H4 (cell line): ENCODE measurements around the gene SPNS3. TPM values are rescaled to one million over a fixed set of nuclear protein-coding genes. Genes with fewer than 3 reads are reported as not detected.
A peak's percentile ranks its signal among the peaks of the same experiment; 100 is the strongest.

ENCODE experiments used
- DNase-seq: peaks from one replicate; pipeline ENCODE4 v3.0.0-alpha.2; 2015; ENCODE audit warnings: low spot score
- total RNA-seq: library from RNA; depleted of rRNA; stranded (reverse); fragments of >200 nt; shearing (Covaris generic); gene quantifications from 2 replicates; pipeline ENCODE4 v1.2.3, GENCODE V29; 2014; rRNA removed

Gene SPNS3
- total RNA-seq, 1 experiment from 2014 or later: 0.04 TPM

GRCh38 chr17:4529533-4530152 is 95.9 kb downstream of the SPNS3 start:
- DNase-seq: no peak

DNA sequence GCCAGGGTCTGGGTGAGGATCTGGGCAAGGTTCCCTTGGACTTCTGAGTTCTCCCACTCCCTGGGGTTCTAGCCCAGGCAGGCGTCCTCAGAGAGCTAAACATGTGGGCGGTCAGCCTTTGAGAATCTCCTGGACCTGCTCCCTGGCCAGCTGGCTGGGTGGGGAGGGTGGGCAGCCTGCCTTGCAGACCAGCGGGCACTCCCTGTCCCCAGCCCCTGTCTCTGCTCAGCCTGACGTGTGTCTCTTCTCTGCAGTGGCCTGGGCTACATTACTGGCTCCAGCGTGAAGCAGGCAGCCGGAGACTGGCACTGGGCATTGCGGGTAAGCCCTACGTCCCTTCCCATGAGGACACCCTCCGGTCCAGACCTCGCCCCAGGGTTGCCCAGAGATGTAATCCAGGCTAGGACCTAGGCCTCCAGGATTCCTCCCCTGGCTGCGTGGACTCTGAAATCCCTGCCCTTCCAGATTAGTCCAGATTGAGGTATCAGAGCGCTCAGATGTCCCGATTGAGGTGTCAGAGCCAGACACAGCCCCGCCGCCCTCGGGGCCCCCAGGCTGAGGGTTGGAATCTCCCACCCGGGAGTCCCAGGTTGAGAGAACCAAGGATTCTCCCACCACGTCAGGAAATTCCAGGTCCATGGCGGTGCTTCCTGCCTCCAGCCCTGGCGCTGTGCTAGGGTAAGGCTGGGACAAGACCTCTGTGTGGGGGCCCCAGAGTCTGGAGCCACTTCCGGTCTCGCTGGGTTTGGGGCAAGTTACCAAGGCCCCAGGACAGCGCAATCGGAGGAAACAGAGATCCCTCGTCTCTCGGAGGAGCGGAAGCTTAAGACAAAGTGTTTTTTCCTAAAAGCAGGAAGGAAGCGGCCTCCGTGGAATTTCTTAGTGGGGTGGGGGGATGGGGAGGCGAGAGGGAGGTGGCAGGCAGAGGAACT is 97.3 kb downstream of the SPNS3 start:
- no peak for DNase-seq

DNA sequence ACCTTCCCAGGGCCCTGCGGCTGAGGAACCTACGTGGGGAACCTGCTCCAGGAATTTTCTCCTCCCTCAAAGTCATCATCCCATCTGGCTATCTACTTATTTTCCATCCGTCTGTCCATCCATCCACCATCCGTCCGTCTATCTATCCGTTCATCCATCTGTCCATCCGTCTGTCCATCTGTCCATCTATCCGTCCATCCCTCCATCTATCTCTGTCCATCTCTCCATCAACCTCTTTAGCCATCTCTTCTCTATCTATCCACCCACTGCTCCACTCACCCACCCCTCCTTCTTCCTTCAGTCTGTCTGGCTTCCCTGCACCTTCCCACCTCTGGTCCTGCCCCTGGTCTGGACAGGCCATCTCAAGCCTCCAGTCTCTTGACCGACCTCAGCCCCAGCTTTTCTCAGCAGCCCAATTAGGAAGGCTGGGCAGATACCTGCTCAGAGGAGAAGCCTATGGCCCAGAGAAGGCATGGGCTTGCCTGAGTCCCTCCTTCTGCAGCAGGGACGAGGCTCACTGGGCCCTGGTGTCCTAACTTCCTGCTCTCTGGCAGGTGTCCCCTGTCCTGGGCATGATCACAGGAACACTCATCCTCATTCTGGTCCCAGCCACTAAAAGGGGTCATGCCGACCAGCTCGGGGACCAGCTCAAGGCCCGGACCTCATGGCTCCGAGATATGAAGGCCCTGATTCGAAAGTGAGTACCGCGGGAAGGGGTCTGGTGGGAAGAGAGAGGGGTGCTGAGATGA is 98.4 kb downstream of the SPNS3 start:
- DNase-seq: no peak

DNA sequence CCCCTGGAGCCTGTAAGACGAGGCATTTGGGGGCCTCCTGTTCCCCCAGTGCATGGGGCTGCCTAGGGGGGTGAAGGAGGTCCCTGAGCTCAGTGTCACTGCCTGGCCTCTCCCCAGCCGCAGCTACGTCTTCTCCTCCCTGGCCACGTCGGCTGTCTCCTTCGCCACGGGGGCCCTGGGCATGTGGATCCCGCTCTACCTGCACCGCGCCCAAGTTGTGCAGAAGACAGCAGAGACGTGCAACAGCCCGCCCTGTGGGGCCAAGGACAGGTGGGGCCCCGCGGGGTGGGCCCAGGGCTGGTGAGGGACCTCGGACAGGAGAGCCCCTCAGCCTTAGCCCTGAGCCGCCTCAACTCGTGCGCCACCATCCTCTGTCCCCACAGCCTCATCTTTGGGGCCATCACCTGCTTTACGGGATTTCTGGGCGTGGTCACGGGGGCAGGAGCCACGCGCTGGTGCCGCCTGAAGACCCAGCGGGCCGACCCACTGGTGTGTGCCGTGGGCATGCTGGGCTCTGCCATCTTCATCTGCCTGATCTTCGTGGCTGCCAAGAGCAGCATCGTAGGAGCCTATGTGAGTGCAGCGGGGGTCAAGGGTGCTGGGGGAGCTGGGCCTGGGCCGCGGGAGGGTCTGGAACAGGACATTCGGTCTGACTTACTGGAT is 99.3 kb downstream of the SPNS3 start:
- DNase-seq: no peak

GRCh38 chr17:4533523-4534504 is 100.1 kb downstream of the SPNS3 start:
- DNase-seq: peak; percentile 42

DNA sequence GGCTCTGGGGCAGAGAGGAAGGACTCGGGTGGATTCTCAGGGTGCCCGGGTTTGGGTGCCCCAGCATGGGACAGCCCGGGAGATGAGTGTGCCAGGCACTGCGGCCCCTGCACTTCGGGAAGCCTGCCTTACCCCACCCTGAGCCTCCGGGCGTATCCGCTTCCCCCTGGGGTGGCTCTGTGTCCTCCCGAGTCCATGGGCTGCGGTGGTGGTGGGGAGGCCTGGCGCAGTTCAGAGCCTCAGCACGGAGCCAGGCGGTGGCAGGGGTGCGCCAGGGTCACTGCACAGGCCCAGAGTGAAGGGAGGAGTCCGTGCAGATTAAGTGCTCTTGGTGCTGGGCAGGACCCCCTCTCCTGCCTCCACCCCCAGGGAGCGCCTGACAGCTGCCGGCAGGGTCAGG is 100.8 kb downstream of the SPNS3 start:
- no peak for DNase-seq

DNA sequence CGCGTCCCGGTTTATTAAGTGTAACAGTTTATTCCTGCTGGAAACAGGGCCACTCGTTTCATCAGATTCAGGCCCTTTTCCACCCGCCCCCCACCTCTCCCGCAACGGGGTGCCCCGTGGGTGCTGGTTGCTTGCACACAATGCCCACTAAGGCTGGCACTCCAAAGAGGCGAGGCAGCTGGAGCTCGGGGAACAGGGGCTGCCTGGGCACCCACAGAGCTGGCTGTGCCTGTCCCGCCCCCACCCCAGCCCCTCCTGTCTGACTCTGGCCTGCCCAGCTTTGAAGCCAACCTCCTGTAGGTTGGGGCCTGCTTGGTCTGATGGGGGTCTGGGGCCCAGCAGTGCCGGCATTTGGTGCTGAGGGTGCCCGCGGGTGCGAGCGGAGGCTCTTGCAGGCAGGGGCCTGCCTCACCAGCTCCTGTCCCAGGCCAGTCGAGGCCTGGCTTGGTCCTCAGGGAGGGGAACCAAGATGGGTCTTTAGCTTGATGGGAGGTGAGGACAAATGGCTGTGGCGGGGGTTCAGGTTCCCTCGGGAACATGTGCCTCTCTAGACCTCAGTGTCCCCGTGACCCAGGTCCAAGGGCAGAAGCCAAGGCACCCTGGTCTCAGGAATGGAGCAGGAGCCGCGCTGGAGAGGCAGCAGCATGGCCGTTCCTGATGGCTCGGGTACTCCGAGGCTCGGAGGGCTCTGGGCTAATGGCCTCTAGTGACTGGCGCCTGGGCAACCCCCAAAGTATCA is 101.4 kb downstream of the SPNS3 start:
- DNase-seq: no peak

DNA sequence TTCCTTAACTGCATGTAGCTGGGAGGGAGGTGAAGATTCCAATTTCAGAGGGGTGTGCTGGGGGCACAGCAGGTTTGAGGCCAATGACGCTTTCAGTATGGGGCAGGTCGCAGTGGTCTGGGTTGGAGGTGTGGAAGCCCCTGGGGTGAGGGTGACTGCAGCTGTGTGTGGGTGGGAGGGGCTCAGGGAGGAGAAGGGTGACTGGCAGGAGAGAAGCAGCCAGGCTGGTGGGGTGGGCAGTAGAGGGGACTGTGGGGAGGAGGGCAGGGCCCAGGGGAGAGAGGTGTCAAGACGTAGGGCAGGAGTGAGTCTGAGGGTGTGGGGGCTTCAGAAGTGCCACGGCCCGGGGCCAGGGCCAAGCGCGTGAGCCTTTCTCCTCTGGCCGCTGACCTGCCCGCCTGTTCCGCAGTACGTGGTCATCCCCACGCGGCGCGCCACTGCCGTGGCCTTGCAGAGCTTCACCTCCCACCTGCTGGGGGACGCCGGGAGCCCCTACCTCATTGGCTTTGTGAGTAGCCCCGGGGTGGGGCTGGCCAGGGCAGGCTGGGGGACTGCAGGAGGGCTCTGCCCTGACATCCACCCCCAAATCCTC is 102.0 kb downstream of the SPNS3 start:
- no peak for DNase-seq

GRCh38 chr17:4536259-4536741 is 102.6 kb downstream of the SPNS3 start:
- DNase-seq: no peak

- no peak for DNase-seq
Measured at GRCh38 chr17:4536742-4537411, 103.1 kb downstream of the SPNS3 start.

Other genes starting within 250 kb of the SPNS3 start
- 12.0 and 17.0 TPM in 2 replicates for gene ANKFY1, start 170.0 kb upstream of the SPNS3 start, total RNA-seq
- 46.1 and 48.8 TPM in 2 replicates for gene UBE2G1, start 67.3 kb upstream of the SPNS3 start, total RNA-seq
- 0.06 and 0.52 TPM in 2 replicates for gene SPNS2, start 64.9 kb downstream of the SPNS3 start, total RNA-seq
- 15.0 and 16.4 TPM in 2 replicates for gene MYBBP1A, start 121.4 kb downstream of the SPNS3 start, total RNA-seq
- not detected in 2 replicates for gene GGT6, start 126.6 kb downstream of the SPNS3 start, total RNA-seq
- 0.08 TPM in 1 of 2 replicates, not detected in the other for gene SMTNL2, start 150.6 kb downstream of the SPNS3 start, total RNA-seq
- gene ALOX15, start 207.7 kb downstream of the SPNS3 start, total RNA-seq: not detected in 2 replicates